Measurements from ENCODE around the gene LAMC3. TPM values are rescaled to one million over a fixed set of nuclear protein-coding genes. Genes with fewer than 3 reads are reported as not detected.
A peak's percentile ranks its signal among the peaks of the same experiment; 100 is the strongest.

LAMC3 gene
- polyA plus RNA-seq, 1 donor from 2014 or later, result 0.04 TPM

GRCh38 chr9:130981002-130981755 lies 27.8 kb upstream of the LAMC3 start:
- no peaks in the 10 kb centered on the region for H3K79me2 ChIP-seq (replicated peaks; ENCODE audit: insufficient read depth, low read length)
- peak overlapping the region; percentile 21 for H3K4me3 ChIP-seq (ENCODE audit: low read length)
- no peak overlapping the region for H2AFZ ChIP-seq (ENCODE audit: low read depth, low read length)
- TF ChIP-seq EP300 (conservative IDR thresholded peaks at IDR 0.05; ENCODE audit: poor library complexity, severe bottlenecking) (no peak), TAF1 (IDR thresholded peaks at IDR 0.05; ENCODE audit: low read depth) (no peak), POLR2AphosphoS5 (IDR thresholded peaks at IDR 0.05) (no peak), RAD21 (conservative IDR thresholded peaks at IDR 0.05) (no peak)
- H3K4me2 ChIP-seq (ENCODE audit: low read length), result peak overlapping the region; percentile 48
- no peaks in the 10 kb centered on the region for H4K20me1 ChIP-seq (ENCODE audit: insufficient read depth)
- no peaks in the 10 kb centered on the region for H3K27me3 ChIP-seq (ENCODE audit: insufficient read depth, low read depth, low read length)
- no peaks in the 10 kb centered on the region for H3K9me2 ChIP-seq (ENCODE audit: insufficient read depth, low read length)
- no peaks in the 10 kb centered on the region for H3F3A ChIP-seq (ENCODE audit: insufficient read depth, low read length, poor library complexity, severe bottlenecking)
- peak overlapping the region; percentile 16 for H3K9ac ChIP-seq (ENCODE audit: low read length)
- H3K36me3 ChIP-seq (ENCODE audit: insufficient read depth, low read length), result no peaks in the 10 kb centered on the region
- H3K27ac ChIP-seq (ENCODE audit: low read length), result peak overlapping the region; percentile 23
- no peaks in the 10 kb centered on the region for H3K9me3 ChIP-seq (ENCODE audit: low read length)

DNA sequence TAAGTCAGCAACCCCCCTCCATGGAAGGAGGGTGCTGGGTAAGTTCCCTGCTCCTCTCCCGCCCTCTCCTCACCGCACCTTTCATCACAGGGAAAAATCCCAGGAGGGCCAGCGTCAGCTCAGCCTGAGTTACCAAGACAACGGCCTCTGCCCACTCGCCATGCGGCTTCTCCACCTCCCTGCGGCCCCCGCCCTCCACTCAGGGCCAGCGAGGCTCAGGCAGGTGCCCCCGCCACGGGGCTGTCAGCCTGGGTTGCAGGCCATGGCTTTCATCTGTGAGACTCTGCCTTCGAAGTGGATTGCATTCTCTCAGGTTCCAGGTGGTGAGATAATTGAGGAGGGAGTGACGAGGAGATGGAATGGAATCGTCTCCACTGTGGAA lies 27.2 kb upstream of the LAMC3 start:
- H3K27ac ChIP-seq (ENCODE audit: low read length), result peak overlapping the region; percentile 23
- H3K4me3 ChIP-seq (ENCODE audit: low read length), result peak overlapping the region; percentile 21
- no peaks in the 10 kb centered on the region for H3K36me3 ChIP-seq (ENCODE audit: insufficient read depth, low read length)
- peak; percentile 30 for TF ChIP-seq POLR2AphosphoS5 (IDR thresholded peaks at IDR 0.05)
- TF ChIP-seq REST (IDR thresholded peaks at IDR 0.05; ENCODE audit: borderline replicate concordance), result no peak
- no peak for TF ChIP-seq RAD21 (conservative IDR thresholded peaks at IDR 0.05)
- TF ChIP-seq TAF1 (IDR thresholded peaks at IDR 0.05; ENCODE audit: low read depth), result no peak
- TF ChIP-seq EP300 (conservative IDR thresholded peaks at IDR 0.05; ENCODE audit: poor library complexity, severe bottlenecking), result peak; percentile 18
- no peak for TF ChIP-seq EZH2 (IDR thresholded peaks at IDR 0.05; ENCODE audit: borderline replicate concordance, insufficient read depth, low read length, poor library complexity, severe bottlenecking)
- TF ChIP-seq, protein P1, sequence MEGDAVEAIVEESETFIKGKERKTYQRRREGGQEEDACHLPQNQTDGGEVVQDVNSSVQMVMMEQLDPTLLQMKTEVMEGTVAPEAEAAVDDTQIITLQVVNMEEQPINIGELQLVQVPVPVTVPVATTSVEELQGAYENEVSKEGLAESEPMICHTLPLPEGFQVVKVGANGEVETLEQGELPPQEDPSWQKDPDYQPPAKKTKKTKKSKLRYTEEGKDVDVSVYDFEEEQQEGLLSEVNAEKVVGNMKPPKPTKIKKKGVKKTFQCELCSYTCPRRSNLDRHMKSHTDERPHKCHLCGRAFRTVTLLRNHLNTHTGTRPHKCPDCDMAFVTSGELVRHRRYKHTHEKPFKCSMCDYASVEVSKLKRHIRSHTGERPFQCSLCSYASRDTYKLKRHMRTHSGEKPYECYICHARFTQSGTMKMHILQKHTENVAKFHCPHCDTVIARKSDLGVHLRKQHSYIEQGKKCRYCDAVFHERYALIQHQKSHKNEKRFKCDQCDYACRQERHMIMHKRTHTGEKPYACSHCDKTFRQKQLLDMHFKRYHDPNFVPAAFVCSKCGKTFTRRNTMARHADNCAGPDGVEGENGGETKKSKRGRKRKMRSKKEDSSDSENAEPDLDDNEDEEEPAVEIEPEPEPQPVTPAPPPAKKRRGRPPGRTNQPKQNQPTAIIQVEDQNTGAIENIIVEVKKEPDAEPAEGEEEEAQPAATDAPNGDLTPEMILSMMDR (IDR thresholded peaks at IDR 0.05; ENCODE audit: poor library complexity, severe bottlenecking), result no peak
- peak; percentile 12 for TF ChIP-seq SMC3 (conservative IDR thresholded peaks at IDR 0.05; ENCODE audit: poor library complexity)
- no peak for TF ChIP-seq MXI1 (conservative IDR thresholded peaks at IDR 0.05; ENCODE audit: poor library complexity, severe bottlenecking)
- H3K9me2 ChIP-seq (ENCODE audit: insufficient read depth, low read length), result no peaks in the 10 kb centered on the region
- H3K79me2 ChIP-seq (replicated peaks; ENCODE audit: insufficient read depth, low read length), result no peaks in the 10 kb centered on the region
- H3K9me3 ChIP-seq (ENCODE audit: low read length), result no peaks in the 10 kb centered on the region
- no peaks in the 10 kb centered on the region for H4K20me1 ChIP-seq (ENCODE audit: insufficient read depth)
- peak overlapping the region; percentile 48 for H3K4me2 ChIP-seq (ENCODE audit: low read length)
- no peaks in the 10 kb centered on the region for H3F3A ChIP-seq (ENCODE audit: insufficient read depth, low read length, poor library complexity, severe bottlenecking)
- peak overlapping the region; percentile 16 for H3K9ac ChIP-seq (ENCODE audit: low read length)
- no peak overlapping the region for H2AFZ ChIP-seq (ENCODE audit: low read depth, low read length)
- no peaks in the 10 kb centered on the region for H3K27me3 ChIP-seq (ENCODE audit: insufficient read depth, low read depth, low read length)

Measured in neural cell (in vitro differentiated cells).